ENCODE measurements around the gene TJP2.

TJP2 gene

DNA sequence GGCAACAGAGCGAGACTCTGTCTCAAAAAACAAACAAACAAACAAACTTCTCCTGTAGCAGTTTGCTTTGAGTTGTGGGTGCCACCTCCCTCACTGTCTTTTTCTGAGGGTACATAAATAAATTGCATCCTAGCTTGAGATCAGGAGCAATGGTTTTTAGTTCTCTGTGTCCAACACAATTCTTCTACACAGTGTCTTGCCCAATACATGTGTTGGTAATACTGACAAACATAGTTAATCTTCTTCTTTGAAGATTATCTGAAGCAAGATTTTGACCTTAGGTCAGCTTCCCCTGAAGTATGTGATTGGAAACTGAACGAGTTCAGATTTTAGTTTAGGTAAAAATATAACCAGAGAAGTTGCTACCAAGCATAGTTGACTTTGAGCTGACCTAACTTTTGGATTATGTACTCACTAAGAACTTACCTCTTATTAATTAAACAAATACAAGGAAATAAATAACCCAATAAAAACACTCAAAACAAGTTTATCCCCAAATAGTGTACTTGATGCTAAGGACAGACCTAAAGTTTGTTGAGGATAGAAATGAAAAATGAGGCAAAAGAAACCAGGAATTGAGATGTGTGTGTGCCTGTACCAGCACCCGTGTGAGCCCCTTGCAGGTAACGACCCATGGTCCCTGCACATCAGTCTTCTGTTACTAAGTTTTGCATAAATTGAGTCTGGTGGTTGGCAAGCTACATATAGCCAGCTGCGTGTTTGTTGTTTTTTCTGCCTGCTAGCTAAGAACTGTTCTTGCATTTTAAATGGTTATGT lies 16.2 kb downstream of the TJP2 start:
- Mint-ChIP-seq H3K36me3 (ENCODE audit: low read depth) (peaks cover 2% of the 10 kb centered on the region), H3K27ac (no peak overlapping the region)

DNA sequence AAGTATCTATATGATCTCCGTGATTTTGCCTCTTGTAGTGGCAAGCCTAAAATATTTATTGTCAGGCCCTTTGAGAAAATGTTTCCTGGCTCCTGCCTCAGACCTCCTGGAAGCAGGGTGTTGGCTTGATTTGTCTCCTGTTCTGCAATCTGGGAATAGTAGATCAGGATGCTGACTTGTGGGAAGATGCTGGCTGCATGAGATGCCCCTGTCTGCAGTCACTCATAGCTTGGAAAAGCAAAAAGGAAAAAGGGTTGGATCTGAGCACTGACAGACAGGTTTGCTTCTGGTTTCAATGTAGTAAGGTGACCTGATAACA lies 16.7 kb downstream of the TJP2 start:
- DNase-seq (ENCODE audit: low spot score): no peak
- no peak overlapping the region for H3K4me3 Mint-ChIP-seq
- H3K27me3 Mint-ChIP-seq (ENCODE audit: low read depth): no peaks in the 10 kb centered on the region
- H3K9me3 Mint-ChIP-seq: no peaks in the 10 kb centered on the region
- no peak overlapping the region for H3K27ac Mint-ChIP-seq
- H3K36me3 Mint-ChIP-seq (ENCODE audit: low read depth): peaks cover 2% of the 10 kb centered on the region
- peaks cover 23% of the 10 kb centered on the region for H3K4me1 Mint-ChIP-seq (ENCODE audit: low read depth)

More for the DNA sequence above, 16.2 kb downstream of the TJP2 start:
- H3K4me3 Mint-ChIP-seq: no peak overlapping the region
- peaks cover 23% of the 10 kb centered on the region for H3K4me1 Mint-ChIP-seq (ENCODE audit: low read depth)
- no peak for DNase-seq (ENCODE audit: low spot score)
- H3K27me3 Mint-ChIP-seq (ENCODE audit: low read depth): no peaks in the 10 kb centered on the region
- no peaks in the 10 kb centered on the region for H3K9me3 Mint-ChIP-seq

DNA sequence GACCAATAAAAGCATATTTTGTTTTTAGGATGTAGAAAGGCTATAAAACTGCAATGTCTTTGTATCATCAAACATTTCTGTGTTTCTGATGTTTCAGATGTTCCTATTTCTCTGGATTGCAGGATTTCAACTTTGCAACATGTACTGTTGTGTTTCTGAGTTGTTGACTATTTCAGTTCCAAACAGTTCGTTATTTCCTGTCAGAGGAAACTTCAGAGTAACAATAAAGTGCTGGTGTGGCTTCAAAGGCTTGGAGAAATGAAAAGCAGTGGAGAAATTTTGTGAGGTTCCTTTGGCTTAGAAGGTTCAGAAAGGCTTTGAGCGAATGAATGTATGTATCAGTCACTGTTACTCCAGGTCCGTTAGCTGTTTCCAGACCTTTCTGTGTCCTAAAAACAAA lies 17.2 kb downstream of the TJP2 start:
- H3K4me1 Mint-ChIP-seq (ENCODE audit: low read depth): peaks cover 21% of the 10 kb centered on the region

DNA sequence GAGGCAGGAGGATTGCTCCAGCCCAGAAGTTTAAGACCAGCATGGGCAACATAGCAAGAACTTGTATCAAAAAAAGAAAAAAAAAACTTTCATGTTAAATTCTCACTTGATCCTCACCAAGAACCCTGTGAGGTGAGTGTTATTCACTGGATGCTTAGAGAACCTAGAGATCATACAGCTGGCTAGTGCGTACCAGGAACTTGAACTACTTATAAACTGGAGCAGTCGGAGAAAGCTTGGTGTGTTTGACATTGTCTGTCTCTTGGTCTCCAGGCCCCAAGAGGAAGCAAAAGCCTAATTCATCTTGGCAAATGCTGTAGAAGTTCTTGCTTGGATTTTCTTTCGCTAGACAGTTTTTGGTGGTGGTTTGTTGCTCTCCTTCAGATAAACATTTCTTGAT lies 18.1 kb downstream of the TJP2 start:
- Mint-ChIP-seq H3K36me3 (ENCODE audit: low read depth) (no peaks in the 10 kb centered on the region), H3K27ac (no peak overlapping the region), H3K9me3 (no peaks in the 10 kb centered on the region), H3K27me3 (ENCODE audit: low read depth) (no peaks in the 10 kb centered on the region), H3K4me3 (no peak overlapping the region), H3K4me1 (ENCODE audit: low read depth) (peaks cover 16% of the 10 kb centered on the region)
- DNase-seq (ENCODE audit: low spot score): no peak

More for the DNA sequence above, 17.2 kb downstream of the TJP2 start:
- Mint-ChIP-seq H3K9me3 (no peaks in the 10 kb centered on the region), H3K4me3 (no peak overlapping the region), H3K27me3 (ENCODE audit: low read depth) (no peaks in the 10 kb centered on the region), H3K36me3 (ENCODE audit: low read depth) (no peaks in the 10 kb centered on the region), H3K27ac (peak overlapping the region; percentile 2)
- DNase-seq (ENCODE audit: low spot score): no peak

DNA sequence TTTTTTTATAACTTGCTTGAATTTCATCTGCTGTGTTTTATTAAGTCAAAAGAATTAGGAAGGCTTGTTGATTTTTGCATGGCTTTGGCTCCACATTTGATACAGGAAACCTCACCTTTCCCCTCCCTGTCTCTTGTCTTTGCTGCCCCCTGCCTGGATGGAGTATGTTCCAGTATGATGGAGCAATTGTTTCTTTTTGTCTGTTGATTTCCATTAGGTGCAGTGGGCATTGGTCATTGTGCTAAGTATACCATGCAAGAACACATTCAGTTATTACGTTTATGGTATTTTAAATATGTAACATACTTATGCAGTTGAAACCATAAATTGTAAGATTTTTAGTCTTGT lies 19.6 kb downstream of the TJP2 start:
- Mint-ChIP-seq H3K36me3 (ENCODE audit: low read depth) (no peaks in the 10 kb centered on the region), H3K9me3 (no peaks in the 10 kb centered on the region), H3K27me3 (ENCODE audit: low read depth) (no peaks in the 10 kb centered on the region), H3K4me1 (ENCODE audit: low read depth) (peaks cover 20% of the 10 kb centered on the region), H3K4me3 (no peak overlapping the region), H3K27ac (no peak overlapping the region)
- DNase-seq (ENCODE audit: low spot score): no peak

DNA sequence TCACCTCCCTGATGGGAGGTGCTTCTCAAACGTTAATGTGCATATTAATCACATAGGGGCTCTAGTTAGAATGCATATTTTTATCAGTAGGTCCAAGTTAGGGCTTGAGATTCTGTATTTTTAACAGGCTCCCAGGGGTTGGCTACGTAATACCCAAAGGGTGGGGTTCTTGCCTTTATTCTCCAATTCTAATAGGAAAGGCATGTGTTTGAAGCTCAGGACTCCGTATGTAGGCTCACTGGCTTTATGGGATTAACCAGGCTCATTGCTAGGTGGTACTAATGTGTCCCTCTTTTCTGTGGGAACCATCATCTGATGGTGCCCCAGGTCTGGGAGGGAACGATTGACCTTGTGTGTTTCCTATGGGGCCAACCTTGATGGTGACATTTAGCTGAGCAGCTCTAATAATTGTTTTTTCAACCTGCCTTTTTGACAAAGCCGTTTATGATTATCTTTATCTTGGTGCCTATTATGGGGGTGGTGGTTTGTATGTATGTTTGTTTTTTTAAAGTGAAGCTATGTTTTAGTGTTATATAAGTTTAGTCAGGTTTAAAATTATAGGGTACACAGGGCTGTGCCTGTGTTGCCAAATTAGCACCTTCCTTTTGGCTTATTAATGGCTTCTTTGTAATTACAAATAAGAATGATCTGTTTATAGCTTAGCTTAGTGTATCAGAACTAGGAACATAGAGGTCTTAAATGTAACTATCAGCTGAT lies 20.8 kb downstream of the TJP2 start:
- no peak for DNase-seq (ENCODE audit: low spot score)
- H3K27ac Mint-ChIP-seq: no peak overlapping the region
- H3K36me3 Mint-ChIP-seq (ENCODE audit: low read depth): no peaks in the 10 kb centered on the region
- no peaks in the 10 kb centered on the region for H3K27me3 Mint-ChIP-seq (ENCODE audit: low read depth)
- no peak overlapping the region for H3K4me3 Mint-ChIP-seq
- H3K4me1 Mint-ChIP-seq (ENCODE audit: low read depth): peaks cover 24% of the 10 kb centered on the region
- no peaks in the 10 kb centered on the region for H3K9me3 Mint-ChIP-seq

DNA sequence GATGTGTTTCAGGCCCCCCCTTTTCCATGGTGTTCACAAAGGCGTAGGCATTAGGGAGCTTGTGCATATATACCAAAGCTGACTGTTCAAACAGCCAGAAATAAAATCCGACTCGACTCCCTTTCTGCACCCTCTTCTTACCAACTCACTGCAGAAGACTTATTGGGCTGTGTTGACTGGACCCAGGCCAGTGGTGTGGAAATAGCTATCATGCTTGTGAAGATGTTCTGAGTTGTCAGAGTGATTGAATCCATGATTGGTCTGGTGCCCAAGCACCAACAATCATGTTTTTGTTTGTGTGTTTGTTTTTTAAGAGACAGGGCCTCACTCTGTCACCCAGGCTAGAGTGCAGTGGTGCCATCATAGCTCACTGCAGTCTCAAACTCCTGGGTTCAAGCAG lies 21.6 kb downstream of the TJP2 start:
- H3K4me3 Mint-ChIP-seq: no peak overlapping the region
- no peak overlapping the region for H3K27ac Mint-ChIP-seq
- H3K9me3 Mint-ChIP-seq: no peaks in the 10 kb centered on the region
- no peaks in the 10 kb centered on the region for H3K27me3 Mint-ChIP-seq (ENCODE audit: low read depth)
- peaks cover 25% of the 10 kb centered on the region for H3K4me1 Mint-ChIP-seq (ENCODE audit: low read depth)
- DNase-seq (ENCODE audit: low spot score): no peak
- no peaks in the 10 kb centered on the region for H3K36me3 Mint-ChIP-seq (ENCODE audit: low read depth)

DNA sequence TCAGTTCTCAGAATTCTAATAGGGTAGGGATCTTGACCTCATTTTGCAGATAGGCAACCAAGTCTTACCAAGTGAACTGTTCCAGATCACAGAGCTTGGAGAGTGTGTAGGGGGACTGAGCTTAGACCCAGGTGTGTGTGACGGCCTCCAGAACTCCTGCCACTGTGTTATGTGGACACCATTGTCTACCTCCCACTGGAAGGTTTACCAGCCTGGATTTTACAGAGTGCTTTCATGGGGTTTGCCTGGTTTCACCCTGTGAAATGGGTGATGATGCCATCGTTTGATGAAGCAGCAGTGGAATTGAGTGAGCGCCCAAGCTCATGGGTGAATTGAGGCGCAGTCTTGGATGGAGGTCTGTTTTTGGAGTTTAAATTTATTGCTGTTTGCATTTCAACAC lies 23.6 kb downstream of the TJP2 start:
- no peak overlapping the region for H3K4me3 Mint-ChIP-seq
- H3K36me3 Mint-ChIP-seq (ENCODE audit: low read depth): no peaks in the 10 kb centered on the region
- no peak overlapping the region for H3K27ac Mint-ChIP-seq
- no peaks in the 10 kb centered on the region for H3K9me3 Mint-ChIP-seq
- no peak for DNase-seq (ENCODE audit: low spot score)
- peaks cover 23% of the 10 kb centered on the region for H3K4me1 Mint-ChIP-seq (ENCODE audit: low read depth)
- H3K27me3 Mint-ChIP-seq (ENCODE audit: low read depth): no peaks in the 10 kb centered on the region

DNA sequence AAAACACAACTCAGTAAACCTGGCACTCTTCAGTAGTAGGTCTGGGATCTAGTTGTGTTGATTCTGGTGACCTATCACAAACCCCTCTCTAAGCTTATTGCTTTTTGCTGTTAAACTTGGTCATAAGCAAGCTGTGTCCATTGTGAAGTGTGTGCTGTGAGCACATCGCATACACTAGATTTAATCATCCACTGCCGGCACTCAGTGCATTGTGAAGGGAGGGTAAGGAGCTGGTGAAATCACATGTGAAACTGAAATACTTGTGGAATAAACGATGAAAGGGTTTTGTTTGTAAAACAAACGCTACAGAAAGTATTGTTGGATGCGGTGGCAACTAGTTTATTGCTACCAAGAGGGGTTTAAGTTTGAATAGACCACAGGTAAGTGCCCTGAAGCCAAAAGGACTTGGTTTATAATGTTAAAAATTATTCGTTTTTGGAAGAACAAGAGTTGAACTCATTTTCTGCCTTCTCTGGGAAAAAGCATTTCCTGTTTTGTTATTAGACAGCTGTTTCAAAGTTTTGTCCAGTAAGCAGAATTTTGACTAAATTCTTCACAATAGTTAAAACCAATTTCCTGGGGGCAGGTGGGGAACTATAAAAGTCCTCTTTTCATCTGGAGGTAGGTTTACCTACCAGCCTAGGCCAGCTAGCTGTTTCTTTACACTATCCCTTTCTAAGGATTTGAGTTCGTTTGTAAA lies 24.6 kb downstream of the TJP2 start:
- no peaks in the 10 kb centered on the region for H3K27me3 Mint-ChIP-seq (ENCODE audit: low read depth)
- no peak overlapping the region for H3K27ac Mint-ChIP-seq
- H3K9me3 Mint-ChIP-seq: no peaks in the 10 kb centered on the region
- no peaks in the 10 kb centered on the region for H3K36me3 Mint-ChIP-seq (ENCODE audit: low read depth)
- peaks cover 23% of the 10 kb centered on the region for H3K4me1 Mint-ChIP-seq (ENCODE audit: low read depth)
- DNase-seq (ENCODE audit: low spot score): no peak
- H3K4me3 Mint-ChIP-seq: no peak overlapping the region

DNA sequence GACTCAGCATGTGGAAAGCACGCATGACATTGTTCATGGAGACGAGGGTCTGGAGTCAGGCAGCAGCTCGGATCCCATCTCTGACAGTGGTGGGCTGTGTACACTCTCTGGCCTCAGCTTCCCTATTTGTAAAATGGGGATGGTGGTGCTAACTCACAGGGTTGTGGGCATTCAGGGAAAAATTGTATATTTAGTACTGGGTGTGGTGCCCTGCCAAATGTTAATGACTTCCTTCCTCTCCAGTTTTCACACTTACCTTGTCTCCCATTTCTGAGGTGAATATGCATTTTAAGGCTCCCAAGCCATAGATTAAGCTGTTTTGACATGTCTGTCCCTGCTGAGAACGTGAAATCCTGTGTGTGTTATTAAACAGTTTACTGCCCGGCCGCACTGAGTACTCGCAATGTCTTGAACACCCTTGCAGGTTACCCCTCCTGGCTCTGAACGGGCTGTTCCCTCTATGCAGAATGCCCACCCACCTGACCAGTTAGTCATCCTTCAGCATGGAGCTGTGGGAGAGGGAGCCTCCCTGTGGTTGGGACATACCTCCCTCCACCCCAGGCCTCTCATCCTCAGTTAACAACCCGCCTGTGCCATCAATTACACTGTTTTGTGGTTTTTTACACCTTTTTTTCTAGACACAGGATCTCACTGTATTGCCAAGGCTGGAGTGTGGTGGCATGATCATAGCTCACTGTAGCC lies 25.8 kb downstream of the TJP2 start:
- no peak for DNase-seq (ENCODE audit: low spot score)
- H3K27ac Mint-ChIP-seq: peak overlapping the region; percentile 0
- H3K36me3 Mint-ChIP-seq (ENCODE audit: low read depth): no peaks in the 10 kb centered on the region
- H3K9me3 Mint-ChIP-seq: no peaks in the 10 kb centered on the region
- no peaks in the 10 kb centered on the region for H3K27me3 Mint-ChIP-seq (ENCODE audit: low read depth)
- H3K4me3 Mint-ChIP-seq: peak overlapping the region; percentile 35
- peaks cover 23% of the 10 kb centered on the region for H3K4me1 Mint-ChIP-seq (ENCODE audit: low read depth)

DNA sequence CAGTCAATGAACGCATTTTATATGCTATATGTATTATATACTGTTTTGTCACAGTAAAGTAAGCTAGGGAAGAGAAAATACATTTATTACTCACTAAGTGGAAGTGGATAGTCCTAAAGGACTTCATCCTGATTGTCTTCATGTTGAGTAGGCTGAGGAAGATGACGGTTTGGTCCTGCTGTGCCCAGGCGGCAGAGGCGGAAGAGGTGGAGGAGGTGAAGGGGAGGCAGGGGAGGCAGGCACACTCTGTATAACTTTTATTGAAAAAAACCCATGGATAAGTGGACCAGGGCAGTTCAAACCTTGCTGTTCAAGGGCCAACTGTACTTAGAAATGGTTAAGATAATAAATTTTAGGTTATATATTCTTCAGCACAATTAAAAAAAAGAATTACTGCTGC lies 28.5 kb downstream of the TJP2 start:
- Mint-ChIP-seq H3K9me3 (no peaks in the 10 kb centered on the region), H3K4me3 (no peak overlapping the region), H3K27ac (no peak overlapping the region), H3K36me3 (ENCODE audit: low read depth) (no peaks in the 10 kb centered on the region), H3K27me3 (ENCODE audit: low read depth) (no peaks in the 10 kb centered on the region), H3K4me1 (ENCODE audit: low read depth) (peaks cover 22% of the 10 kb centered on the region)
- DNase-seq (ENCODE audit: low spot score): no peak

DNA sequence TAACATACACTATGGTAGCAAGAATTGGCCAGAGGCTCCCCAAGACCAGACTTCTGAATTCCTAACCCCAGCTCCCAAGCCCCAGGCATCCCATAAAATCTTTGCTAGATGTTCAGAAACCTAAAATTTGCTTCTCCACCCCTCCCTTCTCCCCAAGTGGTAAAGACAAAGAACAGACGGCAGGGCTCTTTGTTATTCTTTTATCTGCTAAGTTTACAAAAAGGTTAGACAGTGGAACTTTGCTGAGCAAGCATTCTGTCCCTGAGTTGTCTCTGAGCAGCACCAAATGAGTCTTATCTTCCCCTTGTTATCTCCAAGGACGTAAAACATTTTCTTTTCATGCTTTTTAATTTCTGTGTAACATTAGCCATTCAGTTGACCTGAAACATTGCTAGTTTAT lies 30.2 kb downstream of the TJP2 start:
- Mint-ChIP-seq H3K36me3 (ENCODE audit: low read depth) (no peaks in the 10 kb centered on the region), H3K27ac (no peak overlapping the region), H3K27me3 (ENCODE audit: low read depth) (no peaks in the 10 kb centered on the region), H3K4me3 (no peak overlapping the region), H3K4me1 (ENCODE audit: low read depth) (peaks cover 17% of the 10 kb centered on the region), H3K9me3 (no peaks in the 10 kb centered on the region)
- no peak for DNase-seq (ENCODE audit: low spot score)

DNA sequence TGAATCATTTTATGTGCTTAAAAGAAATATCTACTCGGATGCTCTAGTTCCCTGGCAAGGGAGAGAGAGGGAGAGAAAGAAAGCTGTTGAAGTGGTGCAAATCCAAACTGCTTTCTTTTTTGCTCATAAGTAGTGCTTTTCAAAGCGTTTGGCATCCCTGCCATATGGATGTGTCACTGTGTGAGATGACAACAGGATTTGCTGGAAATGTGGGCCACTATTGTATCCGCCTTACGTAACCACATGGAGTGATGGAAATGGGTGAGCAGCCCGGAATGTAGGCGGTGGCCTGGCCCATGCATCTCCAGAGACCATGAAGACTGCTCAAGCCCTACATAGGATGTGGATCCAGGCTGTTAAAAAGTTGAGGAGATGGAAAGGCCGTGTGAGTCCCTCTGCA lies 30.8 kb downstream of the TJP2 start:
- peaks cover 13% of the 10 kb centered on the region for H3K4me1 Mint-ChIP-seq (ENCODE audit: low read depth)
- no peaks in the 10 kb centered on the region for H3K27me3 Mint-ChIP-seq (ENCODE audit: low read depth)
- H3K27ac Mint-ChIP-seq: no peak overlapping the region
- no peaks in the 10 kb centered on the region for H3K9me3 Mint-ChIP-seq
- DNase-seq (ENCODE audit: low spot score): no peak
- no peaks in the 10 kb centered on the region for H3K36me3 Mint-ChIP-seq (ENCODE audit: low read depth)
- H3K4me3 Mint-ChIP-seq: no peak overlapping the region

DNA sequence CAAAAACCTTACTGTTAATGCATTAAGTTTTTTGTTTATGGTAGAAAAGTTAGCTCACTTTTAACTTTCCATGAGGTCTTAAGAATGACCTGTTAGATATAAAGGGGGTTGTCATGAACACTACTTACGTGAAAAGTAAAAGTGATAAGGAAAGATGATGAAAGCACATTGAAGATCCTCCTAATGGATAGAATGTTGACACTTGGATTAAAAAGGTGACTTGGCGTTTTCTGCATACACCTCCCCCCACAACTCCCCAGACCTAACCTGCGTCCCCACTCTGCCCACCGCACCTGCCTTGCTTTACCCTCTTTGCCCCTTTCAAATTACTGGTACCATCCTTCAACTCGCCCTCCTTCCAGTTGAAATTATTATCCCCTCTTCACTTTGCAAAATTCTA lies 32.0 kb downstream of the TJP2 start:
- no peak overlapping the region for H3K27ac Mint-ChIP-seq
- no peaks in the 10 kb centered on the region for H3K36me3 Mint-ChIP-seq (ENCODE audit: low read depth)

More for the DNA sequence above, 32.0 kb downstream of the TJP2 start:
- Mint-ChIP-seq H3K27me3 (ENCODE audit: low read depth) (no peaks in the 10 kb centered on the region), H3K9me3 (no peaks in the 10 kb centered on the region), H3K4me1 (ENCODE audit: low read depth) (peaks cover 2% of the 10 kb centered on the region), H3K4me3 (no peak overlapping the region)
- no peak for DNase-seq (ENCODE audit: low spot score)
